ENCODE data around the gene CLCNKA. TPM values are rescaled to one million over a fixed set of nuclear protein-coding genes. Genes with fewer than 3 reads are reported as not detected.
A peak's percentile ranks its signal among the peaks of the same experiment; 100 is the strongest.

CLCNKA gene
- total RNA-seq, 2 donors from 2014 or later, result 2.1 to 4.0 TPM

DNA sequence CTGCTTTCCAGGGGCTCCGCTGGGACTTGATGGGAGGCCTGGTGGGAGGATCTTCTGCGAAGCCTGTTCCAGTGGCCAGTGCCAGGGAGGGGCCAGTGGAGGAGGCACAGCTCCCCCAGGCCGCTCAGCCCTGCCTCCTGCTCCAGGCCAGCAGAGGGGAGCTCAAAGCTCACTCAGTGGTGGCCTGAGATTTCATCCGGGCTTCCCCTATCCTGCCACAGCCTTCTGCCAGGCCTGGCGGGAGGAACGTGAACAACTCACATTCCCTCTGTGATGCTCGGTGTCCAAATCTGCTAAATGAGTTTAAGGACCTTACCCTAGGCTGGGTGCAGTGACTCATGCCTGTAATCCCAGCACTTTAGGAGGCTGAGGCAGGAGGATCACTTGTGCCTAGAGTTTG lies 25.0 kb downstream of the CLCNKA start:
- intact Hi-C loops (cut with DNase I), result no loop called here
- Histone ChIP-seq H3K9me3 (no peaks in the 10 kb centered on the region), H3K4me3 (no peak overlapping the region), H3K27ac (no peak overlapping the region), H3K4me1 (peaks cover 27% of the 10 kb centered on the region), H3K27me3 (no peaks in the 10 kb centered on the region), H3K36me3 (replicated peaks in 1 of 2; ENCODE audit: insufficient read depth in 1 of 2, low read depth in 2 of 2) (no peaks in the 10 kb centered on the region)
- TF ChIP-seq, protein P1, sequence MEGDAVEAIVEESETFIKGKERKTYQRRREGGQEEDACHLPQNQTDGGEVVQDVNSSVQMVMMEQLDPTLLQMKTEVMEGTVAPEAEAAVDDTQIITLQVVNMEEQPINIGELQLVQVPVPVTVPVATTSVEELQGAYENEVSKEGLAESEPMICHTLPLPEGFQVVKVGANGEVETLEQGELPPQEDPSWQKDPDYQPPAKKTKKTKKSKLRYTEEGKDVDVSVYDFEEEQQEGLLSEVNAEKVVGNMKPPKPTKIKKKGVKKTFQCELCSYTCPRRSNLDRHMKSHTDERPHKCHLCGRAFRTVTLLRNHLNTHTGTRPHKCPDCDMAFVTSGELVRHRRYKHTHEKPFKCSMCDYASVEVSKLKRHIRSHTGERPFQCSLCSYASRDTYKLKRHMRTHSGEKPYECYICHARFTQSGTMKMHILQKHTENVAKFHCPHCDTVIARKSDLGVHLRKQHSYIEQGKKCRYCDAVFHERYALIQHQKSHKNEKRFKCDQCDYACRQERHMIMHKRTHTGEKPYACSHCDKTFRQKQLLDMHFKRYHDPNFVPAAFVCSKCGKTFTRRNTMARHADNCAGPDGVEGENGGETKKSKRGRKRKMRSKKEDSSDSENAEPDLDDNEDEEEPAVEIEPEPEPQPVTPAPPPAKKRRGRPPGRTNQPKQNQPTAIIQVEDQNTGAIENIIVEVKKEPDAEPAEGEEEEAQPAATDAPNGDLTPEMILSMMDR (IDR thresholded peaks at IDR 0.05), result no peak
- no peak for TF ChIP-seq POLR2A (IDR thresholded peaks at IDR 0.05)
- ATAC-seq (no peak), DNase-seq (no peak)
- 83 to 87% methylated on average over 3 to 6 of the region's 7 CpGs for WGBS, 2 donors

DNA sequence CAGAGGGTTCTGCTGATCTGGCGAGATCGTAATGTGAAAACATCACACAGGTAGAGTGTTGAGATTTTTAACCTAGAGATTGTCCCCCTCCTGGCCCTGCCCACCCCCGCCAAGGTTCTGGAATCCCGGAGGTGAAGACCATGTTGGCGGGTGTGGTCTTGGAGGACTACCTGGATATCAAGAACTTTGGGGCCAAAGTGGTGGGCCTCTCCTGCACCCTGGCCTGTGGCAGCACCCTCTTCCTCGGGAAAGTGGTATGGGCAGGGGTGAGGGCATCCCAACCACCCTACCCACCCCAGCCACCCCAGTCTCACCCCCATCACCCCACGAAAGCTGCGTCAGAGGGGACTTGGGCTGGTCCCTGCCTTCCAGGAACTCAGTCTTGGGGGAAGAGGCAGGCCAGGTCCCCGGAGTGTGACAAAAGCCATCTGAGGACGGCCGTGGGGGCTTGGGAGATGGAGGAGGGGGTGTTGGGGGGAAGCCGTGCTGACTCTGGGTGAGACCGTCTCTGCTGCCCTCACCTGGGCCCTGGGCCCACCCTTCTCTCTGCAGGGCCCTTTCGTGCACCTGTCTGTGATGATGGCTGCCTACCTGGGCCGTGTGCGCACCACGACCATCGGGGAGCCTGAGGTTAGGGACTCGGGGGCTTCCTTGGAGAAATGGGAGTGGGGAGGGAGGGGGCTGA lies 26.1 kb downstream of the CLCNKA start:
- no peak for DNase-seq
- no peak overlapping the region for H3K4me3 ChIP-seq
- TF ChIP-seq POLR2A (IDR thresholded peaks at IDR 0.05), result no peak
- TF ChIP-seq, protein P1 (IDR thresholded peaks at IDR 0.05), result no peak

DNA sequence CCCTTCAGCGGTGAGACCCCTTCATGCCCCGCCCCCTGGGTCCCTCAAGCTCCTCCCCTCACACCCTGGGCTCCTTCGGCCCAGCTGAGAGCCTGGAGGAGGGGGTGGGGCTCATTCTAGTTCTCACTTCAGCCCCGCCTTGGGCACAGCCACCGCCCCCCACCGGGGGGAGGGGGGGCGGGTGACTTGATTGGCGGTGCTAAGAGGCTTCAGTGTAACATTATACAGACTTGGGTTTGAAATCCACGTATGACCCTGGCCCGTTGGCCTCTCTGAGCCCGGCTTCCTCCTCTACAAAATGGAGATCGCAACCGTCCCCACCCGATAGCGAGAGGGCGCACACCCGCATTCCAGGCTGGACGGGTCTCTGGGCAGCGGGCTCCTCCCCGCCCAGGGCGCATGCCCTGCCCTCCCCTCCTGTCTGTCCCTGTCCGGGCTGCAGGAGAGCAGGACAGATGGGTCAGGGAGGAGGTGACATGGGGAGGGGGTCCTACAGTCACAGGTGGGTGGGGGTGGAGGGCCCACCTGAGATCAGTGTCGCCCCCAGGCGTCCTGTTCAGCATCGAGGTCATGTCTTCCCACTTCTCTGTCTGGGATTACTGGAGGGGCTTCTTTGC lies 26.8 kb downstream of the CLCNKA start:
- intact Hi-C loops (cut with DNase I), result no loop called here
- TF ChIP-seq, protein P1 (IDR thresholded peaks at IDR 0.05), result no peak
- no peak for TF ChIP-seq POLR2A (IDR thresholded peaks at IDR 0.05)
- Histone ChIP-seq H3K27me3 (no peaks in the 10 kb centered on the region), H3K4me1 (peaks cover 22% of the 10 kb centered on the region), H3K4me3 (no peak overlapping the region), H3K9me3 (no peaks in the 10 kb centered on the region), H3K36me3 (replicated peaks in 1 of 2; ENCODE audit: insufficient read depth in 1 of 2, low read depth in 2 of 2) (no peaks in the 10 kb centered on the region), H3K27ac (no peak overlapping the region)
- peak; percentile 53 for ATAC-seq
- 1 to 3% methylated on average over 18 to 22 of the region's 25 CpGs for WGBS, 2 donors
- peak; percentile 52 to 67 (median 64) for DNase-seq

More for the DNA sequence above, 26.1 kb downstream of the CLCNKA start:
- Histone ChIP-seq H3K9me3 (no peaks in the 10 kb centered on the region), H3K36me3 (replicated peaks in 1 of 2; ENCODE audit: insufficient read depth in 1 of 2, low read depth in 2 of 2) (no peaks in the 10 kb centered on the region), H3K27me3 (no peaks in the 10 kb centered on the region), H3K4me1 (peaks cover 27% of the 10 kb centered on the region), H3K27ac (no peak overlapping the region)
- 76 to 88% methylated on average over 9 to 19 of the region's 19 CpGs for WGBS, 2 donors
- ATAC-seq, result no peak
- intact Hi-C loops (cut with DNase I), result no loop called here

DNA sequence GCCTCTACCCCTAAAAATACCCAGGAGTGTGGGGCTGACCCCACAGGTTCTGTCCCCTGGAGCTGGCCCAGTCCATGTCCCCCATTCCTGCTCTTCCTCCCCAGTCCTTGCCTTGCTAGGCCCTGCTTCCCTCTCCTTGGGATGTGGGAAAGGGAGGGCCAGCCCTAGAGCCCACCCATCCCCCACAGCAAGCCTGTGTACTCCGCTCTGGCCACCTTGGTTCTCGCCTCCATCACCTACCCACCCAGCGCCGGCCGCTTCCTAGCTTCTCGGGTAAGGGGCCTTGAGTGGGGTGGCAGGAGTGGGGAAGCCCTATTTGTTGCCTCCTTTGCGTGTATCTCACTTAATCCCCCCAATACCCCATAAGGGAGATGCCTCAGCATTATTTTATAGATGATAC lies 28.5 kb downstream of the CLCNKA start:
- no peaks in the 10 kb centered on the region for H3K36me3 ChIP-seq (replicated peaks in 1 of 2; ENCODE audit: insufficient read depth in 1 of 2, low read depth in 2 of 2)
- ATAC-seq, result no peak
- no peak for DNase-seq
- 79 to 80% methylated on average over 7 of the region's 7 CpGs for WGBS, 2 donors
- H3K4me3 ChIP-seq, result no peak overlapping the region
- no peak for TF ChIP-seq POLR2A (IDR thresholded peaks at IDR 0.05)
- TF ChIP-seq, protein P1 (IDR thresholded peaks at IDR 0.05), result no peak
- no peak overlapping the region for H3K27ac ChIP-seq
- intact Hi-C loops (cut with DNase I), result loop anchor here (5.0 kb wide), 1 partner anchor 43 kb away; no protein-coding TSS in a partner anchor
- H3K9me3 ChIP-seq, result no peaks in the 10 kb centered on the region
- peaks cover 13% of the 10 kb centered on the region for H3K4me1 ChIP-seq
- H3K27me3 ChIP-seq, result no peaks in the 10 kb centered on the region

Measured in body of pancreas (tissue), 4 donors.